Measurements from ENCODE around the gene KCNIP3. TPM values are rescaled to one million over a fixed set of nuclear protein-coding genes. Genes with fewer than 3 reads are reported as not detected.

Gene KCNIP3
- total RNA-seq, result under 1 TPM in 1 of 2 experiments, not detected in 1; 0.52 TPM
- polyA plus RNA-seq (2013, experiment 1 of 2), result not detected
- 0.29 TPM for polyA plus RNA-seq (2013, experiment 2 of 2)
- total RNA-seq, result 0 to 0.26 (median 0) reads per million in 172 experiments

DNA sequence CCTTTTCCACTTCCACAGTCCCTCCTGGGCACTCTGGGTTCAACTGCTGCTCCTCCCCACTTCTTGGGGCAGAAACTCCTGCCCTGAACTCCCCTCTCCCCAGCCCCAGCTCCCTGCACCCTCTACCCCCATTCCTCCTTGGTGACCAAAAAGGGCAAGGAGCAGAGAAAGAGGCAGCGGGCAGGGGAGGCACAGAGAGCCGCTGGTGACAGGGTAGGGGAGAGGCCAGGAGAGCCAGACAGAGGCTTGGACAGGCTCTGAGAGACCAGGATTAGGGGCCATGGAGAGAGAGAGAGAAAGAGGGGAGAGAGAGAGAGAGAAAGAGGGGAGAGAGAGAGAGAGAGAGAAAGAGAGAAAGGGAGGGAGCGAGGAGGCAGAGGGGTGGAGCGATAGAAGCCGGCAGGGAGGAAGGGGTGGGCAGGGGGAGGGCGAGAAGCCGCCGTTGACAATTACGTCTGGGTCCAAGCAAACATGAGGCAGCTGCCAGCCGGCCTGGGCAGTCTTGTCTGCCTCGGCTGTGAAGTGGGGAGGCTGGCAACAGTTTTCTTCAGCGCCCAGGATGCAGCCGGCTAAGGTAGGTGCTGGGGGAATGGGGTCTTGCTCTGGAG, at the start of gene KCNIP3:
Gene KCNIP3 (plus strand): TSS at position 468 of the 608 bp plus-strand sequence. CDS start 92 bp downstream, at position 560.
- H3K9me3 ChIP-seq (ENCODE audit: control insufficient read depth in 1 of 2, insufficient read depth in 1 of 2, low read length in 2 of 2), result peaks cover 0 to 29% of the 10 kb centered on the region in 2 experiments
- intact Hi-C loops (cut with DNase I, micrococcal nuclease), result no loop called here
- Mint-ChIP-seq H3K27me3 (no peaks in the 10 kb centered on the region), H3K27ac (no peak within 1 kb of the TSS), H3K4me3 (no peak within 1 kb of the TSS), H3K9me3 (no peaks in the 10 kb centered on the region), H3K36me3 (ENCODE audit: low read depth) (no peaks in the 10 kb centered on the region), H3K4me1 (ENCODE audit: low read depth) (no peaks in the 10 kb centered on the region)
- DNase-seq, result no peak
- ATAC-seq (ENCODE audit: poor library complexity), result no peak
- TF ChIP-seq, protein P1, sequence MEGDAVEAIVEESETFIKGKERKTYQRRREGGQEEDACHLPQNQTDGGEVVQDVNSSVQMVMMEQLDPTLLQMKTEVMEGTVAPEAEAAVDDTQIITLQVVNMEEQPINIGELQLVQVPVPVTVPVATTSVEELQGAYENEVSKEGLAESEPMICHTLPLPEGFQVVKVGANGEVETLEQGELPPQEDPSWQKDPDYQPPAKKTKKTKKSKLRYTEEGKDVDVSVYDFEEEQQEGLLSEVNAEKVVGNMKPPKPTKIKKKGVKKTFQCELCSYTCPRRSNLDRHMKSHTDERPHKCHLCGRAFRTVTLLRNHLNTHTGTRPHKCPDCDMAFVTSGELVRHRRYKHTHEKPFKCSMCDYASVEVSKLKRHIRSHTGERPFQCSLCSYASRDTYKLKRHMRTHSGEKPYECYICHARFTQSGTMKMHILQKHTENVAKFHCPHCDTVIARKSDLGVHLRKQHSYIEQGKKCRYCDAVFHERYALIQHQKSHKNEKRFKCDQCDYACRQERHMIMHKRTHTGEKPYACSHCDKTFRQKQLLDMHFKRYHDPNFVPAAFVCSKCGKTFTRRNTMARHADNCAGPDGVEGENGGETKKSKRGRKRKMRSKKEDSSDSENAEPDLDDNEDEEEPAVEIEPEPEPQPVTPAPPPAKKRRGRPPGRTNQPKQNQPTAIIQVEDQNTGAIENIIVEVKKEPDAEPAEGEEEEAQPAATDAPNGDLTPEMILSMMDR (IDR thresholded peaks at IDR 0.05), result no peak
- no peaks in the 10 kb centered on the region for H3K36me3 ChIP-seq (ENCODE audit: insufficient read depth, low read length)
- H3K27ac ChIP-seq (ENCODE audit: low read depth in 1 of 2, low read length in 2 of 2), result no peak within 1 kb of the TSS
- ChIA-PET POLR2A (no interaction called here), CTCF (no interaction called here)
- H3K27me3 ChIP-seq (ENCODE audit: control insufficient read depth in 1 of 2, insufficient read depth in 2 of 2, low read length in 2 of 2), result no peaks in the 10 kb centered on the region
- no peak within 1 kb of the TSS for H3K4me3 ChIP-seq (ENCODE audit: low read length)
- H3K4me1 ChIP-seq (ENCODE audit: insufficient read depth, low read length), result no peaks in the 10 kb centered on the region

DNA sequence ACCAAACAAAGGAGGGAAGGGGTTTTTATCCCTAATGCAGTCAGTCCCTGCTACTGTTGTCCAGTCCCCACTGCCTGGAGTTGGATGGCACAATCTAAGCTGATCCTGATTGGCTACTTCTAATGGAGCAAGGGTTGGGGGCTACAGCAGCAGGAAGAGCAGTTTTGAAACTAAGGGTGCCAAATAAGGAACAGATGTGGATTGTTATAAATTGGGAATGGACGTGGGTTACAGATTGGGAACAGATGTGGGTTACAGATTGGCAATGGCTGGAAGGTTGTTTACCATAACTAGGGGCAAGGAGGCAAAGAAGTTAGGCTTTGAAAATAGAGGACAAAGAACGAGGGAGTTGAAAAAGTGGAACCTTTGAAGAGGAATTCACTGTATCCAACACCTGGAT, 38.9 kb upstream of the KCNIP3 start:
- Mint-ChIP-seq H3K36me3 (ENCODE audit: low read depth) (peaks cover 6% of the 10 kb centered on the region), H3K9me3 (peaks cover 17% of the 10 kb centered on the region), H3K4me3 (no peak overlapping the region), H3K4me1 (ENCODE audit: low read depth) (no peaks in the 10 kb centered on the region), H3K27ac (no peak overlapping the region), H3K27me3 (peaks cover 18% of the 10 kb centered on the region)
- Histone ChIP-seq H3K4me1 (ENCODE audit: insufficient read depth, low read length) (no peaks in the 10 kb centered on the region), H3K36me3 (ENCODE audit: insufficient read depth, low read length) (no peaks in the 10 kb centered on the region), H3K27ac (ENCODE audit: low read depth in 1 of 2, low read length in 2 of 2) (no peak overlapping the region), H3K27me3 (ENCODE audit: control insufficient read depth in 1 of 2, insufficient read depth in 2 of 2, low read length in 2 of 2) (peaks cover 0 to 4% of the 10 kb centered on the region in 2 experiments), H3K9me3 (ENCODE audit: control insufficient read depth in 1 of 2, insufficient read depth in 1 of 2, low read length in 2 of 2) (peaks cover 4 to 32% of the 10 kb centered on the region in 2 experiments), H3K4me3 (ENCODE audit: low read length) (no peak overlapping the region)
- ATAC-seq (ENCODE audit: poor library complexity) (no peak), DNase-seq (no peak)
- ChIA-PET CTCF (no interaction called here), POLR2A (no interaction called here)
- TF ChIP-seq, protein P1 (IDR thresholded peaks at IDR 0.05), result no peak
- intact Hi-C loops (cut with DNase I, micrococcal nuclease), result no loop called here

DNA sequence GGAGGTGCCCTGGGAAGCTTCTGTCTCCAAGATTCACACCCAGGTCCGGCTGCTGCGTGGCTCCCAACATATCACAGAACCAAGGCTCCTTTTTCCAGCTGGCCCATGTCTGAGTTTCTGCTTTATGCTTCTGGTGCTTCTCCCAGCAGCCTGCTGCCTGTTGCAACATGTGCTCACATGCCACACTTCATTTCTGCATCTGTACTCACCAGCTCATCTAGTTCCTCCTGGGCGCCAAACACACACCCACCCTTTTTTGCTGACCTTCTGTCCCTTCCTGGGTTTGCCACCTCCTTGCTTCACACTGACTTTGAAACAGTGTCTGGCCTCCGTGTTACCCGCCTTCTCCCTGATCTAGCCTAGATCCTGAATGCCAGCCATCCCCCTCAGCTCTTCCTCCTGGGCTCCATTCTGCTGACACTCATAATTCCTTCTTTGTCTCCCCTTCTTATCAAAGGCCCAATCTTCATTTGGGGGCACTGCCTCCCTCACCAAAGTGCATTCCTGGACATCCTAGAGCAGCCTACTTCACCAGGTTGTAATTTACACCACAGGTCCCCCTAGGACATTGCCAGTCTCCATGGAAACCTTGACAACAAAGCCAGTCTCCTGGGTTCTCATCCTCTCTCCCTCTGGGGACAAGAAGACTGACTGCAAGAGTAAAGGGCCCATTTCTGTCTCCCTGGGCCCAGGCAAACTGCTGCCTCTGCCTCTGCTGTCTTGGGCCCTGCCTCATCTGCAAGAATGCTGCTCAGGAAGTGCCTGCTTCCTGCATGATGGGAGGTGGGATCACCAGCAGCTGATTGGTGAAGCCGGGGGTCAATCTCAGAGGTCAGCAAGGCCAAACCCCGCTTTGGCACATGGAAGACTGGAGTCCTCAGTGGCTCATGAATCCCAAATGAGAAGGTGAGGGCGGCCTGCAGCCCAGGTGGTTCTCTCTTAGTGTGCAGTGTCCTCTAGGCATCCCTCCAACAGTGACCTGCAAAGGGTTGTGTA, 36.8 kb upstream of the KCNIP3 start:
- H3K4me1 ChIP-seq (ENCODE audit: insufficient read depth, low read length), result no peaks in the 10 kb centered on the region
- DNase-seq (no peak), ATAC-seq (ENCODE audit: poor library complexity) (no peak)
- H3K4me1 Mint-ChIP-seq (ENCODE audit: low read depth), result no peaks in the 10 kb centered on the region
- no peak overlapping the region for H3K27ac ChIP-seq (ENCODE audit: low read depth in 1 of 2, low read length in 2 of 2)
- no peak overlapping the region for H3K4me3 Mint-ChIP-seq
- H3K27me3 ChIP-seq (ENCODE audit: control insufficient read depth in 1 of 2, insufficient read depth in 2 of 2, low read length in 2 of 2), result peaks cover 0 to 4% of the 10 kb centered on the region in 2 experiments
- H3K36me3 Mint-ChIP-seq (ENCODE audit: low read depth), result peaks cover 6% of the 10 kb centered on the region
- TF ChIP-seq, protein P1 (IDR thresholded peaks at IDR 0.05), result no peak
- POLR2A ChIA-PET, result no interaction called here
- peaks cover 17% of the 10 kb centered on the region for H3K9me3 Mint-ChIP-seq
- no peaks in the 10 kb centered on the region for H3K36me3 ChIP-seq (ENCODE audit: insufficient read depth, low read length)
- CTCF ChIA-PET, result no interaction called here
- H3K27ac Mint-ChIP-seq, result no peak overlapping the region
- peaks cover 4 to 32% of the 10 kb centered on the region in 2 experiments for H3K9me3 ChIP-seq (ENCODE audit: control insufficient read depth in 1 of 2, insufficient read depth in 1 of 2, low read length in 2 of 2)
- H3K4me3 ChIP-seq (ENCODE audit: low read length), result no peak overlapping the region
- intact Hi-C loops (cut with DNase I, micrococcal nuclease), result no loop called here
- peaks cover 25% of the 10 kb centered on the region for H3K27me3 Mint-ChIP-seq

Data from CD4-positive, alpha-beta T cell (primary cell).